ENCODE data around the gene CELF6.

GRCh38 chr15:72331021-72331420 lies 11.1 kb upstream of the CELF6 start:
- TF ChIP-seq CTCF (IDR thresholded peaks at IDR 0.05; ENCODE audit: insufficient read depth, low read length) (no peak), GABPA (IDR thresholded peaks at IDR 0.05; ENCODE audit: low read depth) (no peak)
